ENCODE data around the gene ZNF22.

ZNF22 gene

GRCh38 chr10:44993922-44994751 lies 6.6 kb upstream of the ZNF22 start:
- DNase-seq: no peak
- H3K36me3 Mint-ChIP-seq (ENCODE audit: insufficient read depth): peaks cover 3% of the 10 kb centered on the region

GRCh38 chr10:44994752-44995530 lies 5.8 kb upstream of the ZNF22 start:
- no peak for DNase-seq
- H3K36me3 Mint-ChIP-seq (ENCODE audit: insufficient read depth): peaks cover 3% of the 10 kb centered on the region
- no peaks in the 10 kb centered on the region for H3K9me3 Mint-ChIP-seq
- peaks cover 0 to 3% of the 10 kb centered on the region in 2 donors for H3K27me3 Mint-ChIP-seq
- H3K4me3 Mint-ChIP-seq: peak overlapping the region in 1 of 2 donors; percentile 45
- ATAC-seq (replicated peaks): peak; percentile 19
- H3K27ac Mint-ChIP-seq: peak overlapping the region; percentile 54 to 84
- H3K4me1 Mint-ChIP-seq (ENCODE audit: low read depth in 2 of 2): peaks cover 16 to 24% of the 10 kb centered on the region in 2 donors

More at GRCh38 chr10:44993922-44994751, 6.6 kb upstream of the ZNF22 start:
- Mint-ChIP-seq H3K9me3 (no peaks in the 10 kb centered on the region), H3K4me3 (no peak overlapping the region), H3K27me3 (peaks cover 0 to 11% of the 10 kb centered on the region in 2 donors), H3K4me1 (ENCODE audit: low read depth in 2 of 2) (peaks cover 13 to 20% of the 10 kb centered on the region in 2 donors), H3K27ac (peak overlapping the region; percentile 54 to 84)
- no peak for ATAC-seq (replicated peaks)

GRCh38 chr10:44995581-44995913 lies 5.2 kb upstream of the ZNF22 start:
- DNase-seq (no peak), ATAC-seq (replicated peaks) (peak; percentile 80)
- Mint-ChIP-seq H3K4me3 (peak overlapping the region in 1 of 2 donors; percentile 45), H3K36me3 (ENCODE audit: insufficient read depth) (peaks cover 3% of the 10 kb centered on the region), H3K4me1 (ENCODE audit: low read depth in 2 of 2) (peaks cover 22 to 30% of the 10 kb centered on the region in 2 donors), H3K27me3 (no peaks in the 10 kb centered on the region), H3K27ac (peak overlapping the region; percentile 64 to 84), H3K9me3 (no peaks in the 10 kb centered on the region)

GRCh38 chr10:44995914-44996669 lies 4.6 kb upstream of the ZNF22 start:
- H3K9me3 Mint-ChIP-seq: no peaks in the 10 kb centered on the region
- ATAC-seq (replicated peaks) (no peak), DNase-seq (no peak)
- peak overlapping the region in 1 of 2 donors; percentile 45 for H3K4me3 Mint-ChIP-seq
- H3K36me3 Mint-ChIP-seq (ENCODE audit: insufficient read depth): peaks cover 3% of the 10 kb centered on the region
- H3K4me1 Mint-ChIP-seq (ENCODE audit: low read depth in 2 of 2): peaks cover 24 to 30% of the 10 kb centered on the region in 2 donors
- H3K27me3 Mint-ChIP-seq: no peaks in the 10 kb centered on the region
- peak overlapping the region; percentile 64 to 84 for H3K27ac Mint-ChIP-seq

GRCh38 chr10:44997105-44997748 lies 3.5 kb upstream of the ZNF22 start:
- no peak overlapping the region for H3K4me3 Mint-ChIP-seq
- ATAC-seq (replicated peaks) (no peak), DNase-seq (no peak)
- H3K27me3 Mint-ChIP-seq: no peaks in the 10 kb centered on the region
- peaks cover 32 to 33% of the 10 kb centered on the region in 2 donors for H3K4me1 Mint-ChIP-seq (ENCODE audit: low read depth in 2 of 2)
- no peaks in the 10 kb centered on the region for H3K9me3 Mint-ChIP-seq
- H3K36me3 Mint-ChIP-seq (ENCODE audit: insufficient read depth): peaks cover 6% of the 10 kb centered on the region
- no peak overlapping the region for H3K27ac Mint-ChIP-seq

- no peak overlapping the region for H3K4me3 Mint-ChIP-seq
- peaks cover 10% of the 10 kb centered on the region for H3K36me3 Mint-ChIP-seq (ENCODE audit: insufficient read depth)
Measured at GRCh38 chr10:44998146-44998631, 2.5 kb upstream of the ZNF22 start.

GRCh38 chr10:45000138-45000751 lies 478 bp upstream of the ZNF22 start:
- ATAC-seq (replicated peaks): peak; percentile 1
- Mint-ChIP-seq H3K36me3 (ENCODE audit: insufficient read depth) (peaks cover 31% of the 10 kb centered on the region), H3K4me3 (peak overlapping the region; percentile 78 to 84), H3K9me3 (no peaks in the 10 kb centered on the region), H3K27me3 (no peaks in the 10 kb centered on the region), H3K4me1 (ENCODE audit: low read depth in 2 of 2) (peaks cover 28 to 38% of the 10 kb centered on the region in 2 donors), H3K27ac (peak overlapping the region; percentile 82 to 95)
- DNase-seq: no peak

More at GRCh38 chr10:44998146-44998631, 2.5 kb upstream of the ZNF22 start:
- peaks cover 38 to 39% of the 10 kb centered on the region in 2 donors for H3K4me1 Mint-ChIP-seq (ENCODE audit: low read depth in 2 of 2)
- DNase-seq (no peak), ATAC-seq (replicated peaks) (no peak)
- H3K9me3 Mint-ChIP-seq: no peaks in the 10 kb centered on the region
- no peaks in the 10 kb centered on the region for H3K27me3 Mint-ChIP-seq
- no peak overlapping the region for H3K27ac Mint-ChIP-seq

- ATAC-seq (replicated peaks) (peak; percentile 69), DNase-seq (peak; percentile 42 to 57 (median 43))
- H3K4me3 Mint-ChIP-seq: peak overlapping the region; percentile 78 to 84
- no peaks in the 10 kb centered on the region for H3K9me3 Mint-ChIP-seq
- peaks cover 32% of the 10 kb centered on the region for H3K36me3 Mint-ChIP-seq (ENCODE audit: insufficient read depth)
- no peaks in the 10 kb centered on the region for H3K27me3 Mint-ChIP-seq
- H3K4me1 Mint-ChIP-seq (ENCODE audit: low read depth in 2 of 2): peaks cover 21 to 33% of the 10 kb centered on the region in 2 donors
- H3K27ac Mint-ChIP-seq: peak overlapping the region; percentile 82 to 95
Measured at GRCh38 chr10:45001381-45002148, 842 bp downstream of the ZNF22 start.

- Mint-ChIP-seq H3K9me3 (no peaks in the 10 kb centered on the region), H3K27ac (peak overlapping the region; percentile 44 to 71), H3K4me3 (no peak overlapping the region), H3K27me3 (no peaks in the 10 kb centered on the region), H3K4me1 (ENCODE audit: low read depth in 2 of 2) (peaks cover 21 to 33% of the 10 kb centered on the region in 2 donors), H3K36me3 (ENCODE audit: insufficient read depth) (peaks cover 32% of the 10 kb centered on the region)
- no peak for ATAC-seq (replicated peaks)
- no peak for DNase-seq
Measured at GRCh38 chr10:45003432-45004000, 2.8 kb downstream of the ZNF22 start.

GRCh38 chr10:45004661-45005060 lies 3.9 kb downstream of the ZNF22 start:
- H3K9me3 Mint-ChIP-seq: no peaks in the 10 kb centered on the region
- ATAC-seq (replicated peaks) (no peak), DNase-seq (no peak)
- peaks cover 32% of the 10 kb centered on the region for H3K36me3 Mint-ChIP-seq (ENCODE audit: insufficient read depth)
- peaks cover 20 to 32% of the 10 kb centered on the region in 2 donors for H3K4me1 Mint-ChIP-seq (ENCODE audit: low read depth in 2 of 2)
- H3K27me3 Mint-ChIP-seq: no peaks in the 10 kb centered on the region
- no peak overlapping the region for H3K27ac Mint-ChIP-seq
- no peak overlapping the region for H3K4me3 Mint-ChIP-seq

- Mint-ChIP-seq H3K4me1 (ENCODE audit: low read depth in 2 of 2) (peaks cover 14 to 26% of the 10 kb centered on the region in 2 donors), H3K36me3 (ENCODE audit: insufficient read depth) (peaks cover 30% of the 10 kb centered on the region), H3K27me3 (no peaks in the 10 kb centered on the region), H3K27ac (peak overlapping the region in 1 of 2 donors; percentile 28), H3K4me3 (no peak overlapping the region), H3K9me3 (no peaks in the 10 kb centered on the region)
- ATAC-seq (replicated peaks): no peak
- no peak for DNase-seq
Measured at GRCh38 chr10:45005284-45005683, 4.6 kb downstream of the ZNF22 start.
